NCI-H524 treated with DMSO at 0.1 percent for 48 hours (cell line): ENCODE data around the gene TRPM3.

Experiments
- DNase-seq: peaks from one replicate; lab custom pipeline; 2025; lab: John Stamatoyannopoulos, UW

TRPM3 gene

GRCh38 chr9:70883963-70884793 lies 237.2 kb downstream of the TRPM3 start:
- DNase-seq, result no peak

- no peak for DNase-seq
Measured at GRCh38 chr9:70883056-70883455, 238.4 kb downstream of the TRPM3 start.

- peak; percentile 44 for DNase-seq
Measured at GRCh38 chr9:70881333-70881732, 240.1 kb downstream of the TRPM3 start.

- no peak for DNase-seq
Measured at GRCh38 chr9:70880535-70880934, 240.9 kb downstream of the TRPM3 start.

- DNase-seq, result no peak
Measured at GRCh38 chr9:70878576-70878975, 242.8 kb downstream of the TRPM3 start.

- no peak for DNase-seq
Measured at GRCh38 chr9:70874451-70874850, 247.0 kb downstream of the TRPM3 start.

- no peak for DNase-seq
Measured at GRCh38 chr9:70873506-70873905, 247.9 kb downstream of the TRPM3 start.

GRCh38 chr9:70868661-70869652 lies 252.5 kb downstream of the TRPM3 start:
- DNase-seq, result peak; percentile 5

GRCh38 chr9:70868041-70868440 lies 253.4 kb downstream of the TRPM3 start:
- DNase-seq, result no peak

GRCh38 chr9:70865471-70865870 lies 255.9 kb downstream of the TRPM3 start:
- no peak for DNase-seq

- no peak for DNase-seq
Measured at GRCh38 chr9:70861797-70862196, 259.6 kb downstream of the TRPM3 start.

GRCh38 chr9:70861376-70861775 lies 260.0 kb downstream of the TRPM3 start:
- no peak for DNase-seq

- no peak for DNase-seq
Measured at GRCh38 chr9:70859694-70860093, 261.7 kb downstream of the TRPM3 start.

GRCh38 chr9:70856411-70856810 lies 265.0 kb downstream of the TRPM3 start:
- DNase-seq, result no peak

- no peak for DNase-seq
Measured at GRCh38 chr9:70852711-70853240, 268.6 kb downstream of the TRPM3 start.

- DNase-seq, result no peak
Measured at GRCh38 chr9:70840266-70840665, 281.2 kb downstream of the TRPM3 start.

GRCh38 chr9:70835323-70835722 lies 286.1 kb downstream of the TRPM3 start:
- DNase-seq, result no peak

- DNase-seq, result no peak
Measured at GRCh38 chr9:70832492-70832891, 288.9 kb downstream of the TRPM3 start.

- no peak for DNase-seq
Measured at GRCh38 chr9:70830618-70831017, 290.8 kb downstream of the TRPM3 start.

GRCh38 chr9:70829591-70830265 lies 291.7 kb downstream of the TRPM3 start:
- no peak for DNase-seq

GRCh38 chr9:70826562-70826961 lies 294.9 kb downstream of the TRPM3 start:
- no peak for DNase-seq

GRCh38 chr9:70823284-70823683 lies 298.1 kb downstream of the TRPM3 start:
- no peak for DNase-seq
